Activated CD8-positive, alpha-beta memory T cell treated with anti-CD3 and anti-CD28 coated beads for 24 hours (primary cell): Measurements from ENCODE around the gene AHI1.

Experiments used
- DNase-seq: peaks from one replicate; pipeline ENCODE4 v3.0.0-alpha.2; 2020

The AHI1 gene

DNA sequence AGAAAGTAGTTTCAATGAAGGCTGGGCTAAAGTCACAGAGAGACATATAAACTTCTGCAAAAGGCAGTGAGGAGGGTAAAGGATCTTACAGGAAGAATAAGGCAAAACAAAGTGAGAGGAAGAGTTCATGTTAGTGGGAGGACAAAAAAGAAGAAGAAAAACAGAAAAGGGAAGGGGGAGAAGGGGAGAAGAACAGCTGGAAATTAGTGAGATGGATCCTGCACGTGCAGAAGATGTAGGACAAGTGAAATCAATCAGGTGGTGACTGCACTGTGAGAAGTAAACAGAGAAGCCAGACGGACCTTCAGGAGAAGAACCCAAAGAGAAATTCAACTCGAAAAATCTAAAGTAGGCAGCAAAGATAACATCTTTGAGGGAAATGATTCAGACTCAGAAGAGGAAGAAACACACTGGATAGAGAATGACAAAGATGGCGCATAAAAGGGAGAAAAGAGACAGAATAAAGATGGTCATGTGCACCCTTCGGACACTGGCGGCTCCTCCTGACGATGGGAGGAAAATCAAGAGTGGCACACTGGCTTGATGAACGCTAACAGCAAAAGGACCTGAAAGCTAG lies 210.5 kb downstream of the AHI1 start:
- no peak for DNase-seq

DNA sequence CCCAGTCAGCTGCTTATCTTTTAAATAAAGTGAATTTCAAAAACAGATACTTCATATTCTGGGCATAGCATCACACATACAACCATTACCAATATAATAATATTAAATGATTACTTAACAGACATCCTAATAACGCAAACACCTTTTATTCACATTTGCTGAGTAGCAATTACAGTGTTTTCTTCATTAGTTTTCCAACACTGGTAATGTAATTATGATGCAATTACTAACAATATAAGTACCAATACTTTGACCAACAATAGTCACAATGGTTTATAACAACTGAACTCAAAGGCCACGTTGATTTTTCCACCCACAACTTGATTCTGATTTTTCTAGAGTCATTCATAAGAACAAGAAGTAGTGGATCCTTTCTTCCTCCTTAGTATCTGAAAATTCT lies 212.4 kb downstream of the AHI1 start:
- DNase-seq = no peak

DNA sequence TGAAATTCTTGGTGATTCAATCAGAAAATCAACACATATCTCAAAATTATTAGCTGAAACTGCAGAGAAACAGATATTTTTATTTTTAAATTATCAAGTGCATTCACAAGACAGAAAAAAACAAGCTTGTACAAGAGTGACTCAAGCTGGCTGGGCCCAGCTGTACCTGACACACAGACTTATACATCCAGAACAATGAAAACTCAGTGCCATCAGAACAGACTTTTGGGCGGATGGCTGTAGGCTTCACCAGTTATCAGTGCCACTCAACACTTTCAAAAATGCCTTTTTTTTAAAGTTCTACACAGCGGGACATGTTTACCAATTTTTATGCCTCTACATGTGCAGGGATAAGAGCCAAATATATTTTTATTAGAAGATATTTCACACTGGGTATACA lies 213.6 kb downstream of the AHI1 start:
- DNase-seq = no peak

- DNase-seq = no peak
Observed at GRCh38 chr6:135282395-135282794, 215.1 kb downstream of the AHI1 start.

GRCh38 chr6:135281964-135282363 lies 215.6 kb downstream of the AHI1 start:
- DNase-seq = no peak

GRCh38 chr6:135281227-135281626 lies 216.3 kb downstream of the AHI1 start:
- DNase-seq = no peak

GRCh38 chr6:135280375-135281136 lies 217.0 kb downstream of the AHI1 start:
- DNase-seq = no peak

DNA sequence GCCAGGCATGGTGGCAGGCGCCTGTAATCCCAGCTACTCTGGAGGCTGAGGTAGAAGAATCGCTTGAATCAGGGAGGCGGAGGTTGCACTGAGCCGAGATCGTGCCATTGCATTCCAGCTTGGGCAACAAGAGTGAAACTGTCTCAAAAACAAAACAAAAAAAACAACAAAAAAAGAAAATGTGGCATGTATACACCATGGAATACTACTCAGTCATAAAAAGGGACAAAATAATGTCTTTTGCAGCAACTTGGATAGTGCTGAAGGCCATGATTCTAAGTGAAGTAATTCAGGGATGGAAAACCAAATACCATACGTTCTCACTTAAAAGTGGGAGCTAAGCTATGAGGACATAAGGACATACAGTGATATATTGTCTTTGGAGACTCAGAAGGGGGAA lies 220.1 kb downstream of the AHI1 start:
- DNase-seq = no peak

DNA sequence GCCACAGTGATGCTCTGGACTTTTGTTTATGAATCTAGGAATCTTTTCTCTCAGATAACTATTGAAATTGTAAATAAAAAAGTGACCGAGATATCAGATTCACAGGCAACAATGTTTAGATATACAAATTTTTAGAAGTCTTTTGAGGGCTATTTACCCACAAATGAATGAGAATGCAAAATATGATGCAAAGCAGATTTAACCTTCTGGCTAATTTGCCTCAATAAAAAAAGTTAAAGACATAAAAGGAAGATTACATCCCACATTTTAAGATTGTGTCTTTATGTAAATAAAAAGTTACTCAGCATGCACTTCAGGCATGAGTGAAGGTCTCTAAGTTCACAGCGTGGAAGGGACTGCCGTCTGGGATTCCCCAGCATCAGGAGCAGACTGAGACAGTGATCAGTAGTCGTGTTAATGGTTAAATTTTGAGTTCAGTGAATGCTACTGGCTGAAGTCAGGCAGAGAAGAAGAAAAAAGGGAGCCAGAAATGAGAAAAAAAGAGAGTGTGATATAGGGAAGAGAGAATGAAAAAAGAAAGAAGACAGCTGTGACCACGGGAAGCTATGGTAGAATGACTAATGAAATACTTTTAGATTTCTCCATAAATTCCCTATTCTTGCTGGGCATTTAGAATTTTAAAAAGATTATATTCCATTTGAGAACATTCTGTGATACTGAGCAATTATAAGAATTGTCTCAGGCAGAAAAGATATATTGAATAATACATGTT lies 222.8 kb downstream of the AHI1 start:
- DNase-seq = no peak

DNA sequence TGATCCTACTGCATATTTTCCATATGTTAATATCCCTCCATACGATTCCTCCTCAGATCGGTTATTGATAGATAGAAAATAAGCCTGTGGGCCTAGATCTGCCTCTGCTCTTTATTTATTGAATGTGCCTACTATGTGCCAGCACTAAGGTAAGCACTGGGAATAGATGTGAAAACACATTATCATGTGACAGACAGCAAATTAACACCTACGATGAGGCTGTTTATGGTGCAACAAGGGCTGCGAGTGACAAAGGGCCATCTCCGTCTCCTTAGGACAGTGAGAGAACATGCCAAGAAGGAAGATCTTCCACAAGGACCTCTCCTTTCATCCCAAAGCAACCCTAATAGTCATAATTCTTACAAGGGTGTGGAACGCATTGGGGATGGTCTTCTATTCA lies 225.9 kb downstream of the AHI1 start:
- DNase-seq = no peak

- no peak for DNase-seq
Observed at GRCh38 chr6:135270676-135271536, 226.6 kb downstream of the AHI1 start.

DNA sequence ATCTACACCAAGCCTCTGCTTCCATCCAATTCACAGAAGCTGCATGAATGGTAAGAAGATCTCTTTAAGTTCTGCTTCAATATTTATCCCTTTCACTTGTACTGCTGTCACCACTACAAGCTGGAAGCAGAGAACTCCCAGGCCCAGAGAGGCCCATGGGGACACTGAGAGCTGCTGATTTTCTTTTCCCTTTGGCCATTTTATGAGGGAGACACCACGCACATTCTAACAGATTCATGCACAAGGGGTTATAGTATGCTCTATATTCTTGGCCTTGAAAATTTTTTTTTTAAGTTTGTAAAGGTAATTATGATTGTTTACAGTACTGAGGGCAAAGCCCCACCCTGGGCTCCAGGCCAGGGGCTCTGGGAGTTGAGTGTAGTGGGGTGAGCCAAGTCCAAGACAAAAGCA lies 228.1 kb downstream of the AHI1 start:
- no peak for DNase-seq

DNA sequence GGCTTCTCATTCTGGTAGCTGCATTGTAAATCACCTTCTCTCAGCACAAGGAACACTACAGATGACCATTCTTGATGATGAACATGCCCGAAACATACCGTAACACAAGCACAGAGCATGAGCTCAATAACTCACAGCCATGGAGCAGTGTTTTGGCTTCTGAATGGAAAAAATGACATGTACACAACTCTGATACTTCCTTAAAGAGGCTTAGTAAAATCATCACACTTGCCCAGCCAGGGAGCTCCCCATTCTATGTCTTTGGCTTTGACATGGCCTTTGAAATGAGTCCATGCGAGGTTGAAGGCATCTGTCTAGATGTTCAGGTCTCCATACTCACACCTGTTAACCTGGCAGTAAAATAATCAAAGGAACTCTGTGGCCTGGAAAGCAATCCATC lies 228.8 kb downstream of the AHI1 start:
- no peak for DNase-seq

DNA sequence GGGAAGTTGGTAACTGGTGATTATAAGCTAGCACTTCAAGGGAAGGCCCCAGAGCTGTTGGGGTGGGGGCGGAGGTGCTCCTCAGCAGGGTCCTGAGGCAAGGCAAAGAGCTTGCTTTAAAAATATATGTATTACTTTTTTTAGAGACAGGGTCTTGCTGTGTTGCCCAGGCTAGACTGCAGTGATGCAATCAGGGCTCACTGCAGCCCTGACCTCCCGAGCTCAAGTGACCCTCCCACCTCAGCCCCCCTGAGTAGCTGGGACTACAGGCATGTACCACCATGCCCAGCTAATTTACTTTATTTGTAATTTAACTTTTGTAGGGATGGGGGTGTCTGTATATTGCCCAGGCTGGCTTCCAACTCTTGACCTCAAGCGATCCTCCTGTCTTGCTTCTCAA lies 229.3 kb downstream of the AHI1 start:
- no peak for DNase-seq

DNA sequence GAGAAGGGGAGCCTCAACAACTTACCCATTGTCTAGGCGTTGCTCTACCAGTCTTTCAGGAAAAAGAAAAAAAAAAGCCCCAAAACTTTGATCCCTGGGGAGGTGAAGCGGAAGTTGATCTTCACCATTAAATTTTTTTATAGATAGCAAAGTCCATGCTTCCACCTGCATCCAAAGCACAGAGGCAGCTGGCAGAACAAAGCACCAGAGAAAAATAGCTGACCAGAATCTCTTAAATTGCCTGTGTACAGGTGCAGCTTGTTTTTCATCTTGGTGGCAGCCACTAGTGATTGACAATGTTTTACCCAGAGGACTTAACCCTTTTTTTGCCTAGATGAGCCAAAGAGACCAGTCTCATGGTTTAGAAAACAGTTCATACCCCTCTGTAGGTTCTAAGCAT lies 230.5 kb downstream of the AHI1 start:
- no peak for DNase-seq

DNA sequence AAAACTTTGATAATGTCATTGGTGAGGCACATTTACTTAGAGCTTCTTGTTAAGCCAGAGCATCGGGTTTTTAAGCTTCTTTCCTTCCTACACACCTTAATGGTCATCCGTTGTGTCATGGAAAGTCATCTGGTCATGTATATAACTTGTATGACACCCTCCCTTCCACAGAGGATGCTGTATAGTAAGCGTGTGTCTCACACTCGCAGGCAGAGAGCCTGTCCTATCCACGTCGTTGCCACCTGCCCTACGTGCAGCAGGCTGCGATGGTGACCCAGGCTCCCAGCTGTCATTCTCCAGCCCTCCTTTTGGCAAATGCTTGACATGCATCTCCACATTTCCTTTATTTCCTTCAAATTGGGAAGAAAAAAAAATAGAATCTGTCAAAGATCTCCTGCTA lies 230.9 kb downstream of the AHI1 start:
- DNase-seq = no peak

DNA sequence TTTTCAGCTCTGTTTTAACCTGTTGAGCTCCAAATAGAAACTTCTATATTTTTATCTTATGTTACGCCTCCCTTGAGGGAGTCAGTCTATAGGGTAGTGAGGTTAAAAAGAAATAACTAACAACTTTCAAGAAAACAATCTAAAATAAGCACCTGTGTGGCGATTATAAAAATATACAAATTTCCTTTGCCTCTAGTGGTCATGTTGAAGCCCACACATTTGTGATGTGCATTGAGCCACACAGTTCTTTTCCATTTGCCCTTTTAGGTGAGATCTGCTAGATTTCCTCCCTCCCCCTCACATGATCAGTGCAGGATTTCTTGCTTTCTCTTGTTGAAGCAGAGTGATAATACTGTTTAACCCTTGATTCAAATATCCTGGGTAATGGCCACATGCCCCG lies 232.3 kb downstream of the AHI1 start:
- DNase-seq = no peak

GRCh38 chr6:135261872-135262725 lies 235.4 kb downstream of the AHI1 start:
- peak; percentile 19 for DNase-seq

GRCh38 chr6:135260612-135261011 lies 236.9 kb downstream of the AHI1 start:
- DNase-seq = no peak

GRCh38 chr6:135258970-135259369 lies 238.6 kb downstream of the AHI1 start:
- DNase-seq = peak; percentile 11

- peak; percentile 21 for DNase-seq
Observed at GRCh38 chr6:135257631-135258405, 239.7 kb downstream of the AHI1 start.
